K562 (cell line): ENCODE measurements around the gene TEX54. TPM values are rescaled to one million over a fixed set of nuclear protein-coding genes. Genes with fewer than 3 reads are reported as not detected.

Source experiments
- ATAC-seq: fragments of 200-7000 bp; cut with Tn5 transposase; 3 replicates; pipeline ENCODE4 v1.9.1; 2020; ENCODE audit warnings: moderate library complexity
- BruUV-seq: library from RNA; stranded (reverse); fragments of 400-500 nt; replicated peaks from 2 replicates; lab custom pipeline; 2021; lab: Mats Ljungman, UMichigan
- CTCF ChIA-PET: fragments of 300-600 bp; formaldehyde crosslinking; extraction: SDS; loops from one replicate; lab custom pipeline; 2021; ENCODE audit warnings: low intra/inter-chr PET ratio; lab: Yijun Ruan, JAX
- POLR2A ChIA-PET: fragments of 300-600, 350-650 bp; sonication (Branson Sonifier 250); formaldehyde crosslinking; extraction: SDS; loops from one replicate; lab custom pipeline; 2021; ENCODE audit warnings: antibody characterized with exemption, inconsistent platforms; lab: Yijun Ruan, JAX
- DNase-seq, 4 experiments: peaks; one replicate each; pipeline versions ENCODE4 v3.0.0 to v3.0.0-alpha.2; 2011 to 2018; ENCODE audit warnings: low spot score in 3 of 4, mixed read lengths in 3 of 4; ENCODE audit errors: extremely low read depth in 1 of 4
- FAIRE-seq: peaks from 2 replicates; lab custom pipeline; 2011; peaks lifted over from hg19 to GRCh38; lab: Jason Lieb, UNC
- H2AFZ ChIP-seq: 2 replicates; pipeline ENCODE4 v1.6.0; 2011; ENCODE audit warnings: low read depth, low read length, control low read depth, inconsistent platforms
- H3K27ac ChIP-seq: fragments of 200-600 bp; 3 replicates; pipeline ENCODE4 v1.8.0; 2011; ENCODE audit warnings: low read depth, mild to moderate bottlenecking, control low read depth, inconsistent platforms, low read length, moderate library complexity, mixed read lengths; ENCODE audit errors: extremely low read depth
- H3K27me3 ChIP-seq, 2 experiments: fragments of 300-600 bp in 1 of 2; 2 replicates in 1 of 2; 3 replicates in 1 of 2; pipeline versions ENCODE4 v1.6.0 to v1.8.0; 2011; ENCODE audit warnings: inconsistent platforms in 2 of 2, low read length in 2 of 2, mild to moderate bottlenecking in 1 of 2, mixed read lengths in 1 of 2, moderate library complexity in 1 of 2; ENCODE audit not compliant: control insufficient read depth in 2 of 2, insufficient read depth in 2 of 2
- H3K36me3 ChIP-seq: fragments of 300-600 bp; 3 replicates; pipeline ENCODE4 v1.8.0; 2011; ENCODE audit warnings: mild to moderate bottlenecking, low read length, inconsistent platforms; ENCODE audit not compliant: control insufficient read depth, insufficient read depth
- H3K4me1 ChIP-seq, 2 experiments: fragments of 200-600 bp in 1 of 2; replicated peaks in 1 of 2; 2 replicates in 1 of 2; 3 replicates in 1 of 2; pipeline versions ENCODE4 v1.5.1 to v1.8.0; 2011; ENCODE audit warnings: inconsistent platforms in 2 of 2, low read length in 2 of 2, mild to moderate bottlenecking in 1 of 2, mixed read lengths in 1 of 2, moderate library complexity in 1 of 2; ENCODE audit not compliant: control insufficient read depth in 2 of 2, insufficient read depth in 2 of 2
- H3K4me2 ChIP-seq: 2 replicates; pipeline ENCODE4 v1.6.1; 2011; ENCODE audit warnings: low read length, control low read depth, inconsistent platforms, mixed read lengths; ENCODE audit not compliant: insufficient read depth
- H3K4me3 ChIP-seq: fragments of 200-600 bp; sonication (generic), shearing (Covaris generic); 2 replicates; pipeline ENCODE4 v1.5.1; 2016; ENCODE audit warnings: control low read depth, inconsistent platforms
- H3K79me2 ChIP-seq: fragments of 200-600 bp; 3 replicates; pipeline ENCODE4 v1.8.0; 2011; ENCODE audit warnings: low read length, inconsistent platforms; ENCODE audit not compliant: control insufficient read depth, insufficient read depth
- H3K9ac ChIP-seq, 2 experiments: 2 replicates each; pipeline versions ENCODE4 v1.6.0 to v1.6.1; 2011; ENCODE audit warnings: low read depth in 2 of 2, low read length in 2 of 2, control low read depth in 1 of 2, inconsistent platforms in 1 of 2, mild to moderate bottlenecking in 1 of 2, mixed read lengths in 1 of 2; ENCODE audit not compliant: insufficient read depth in 1 of 2
- H3K9me1 ChIP-seq: one replicate; pipeline ENCODE4 v1.6.0; 2011; ENCODE audit warnings: inconsistent platforms, mild to moderate bottlenecking, low read length, moderate library complexity; ENCODE audit not compliant: control insufficient read depth, insufficient read depth
- H3K9me3 ChIP-seq: replicated peaks from 2 replicates; pipeline ENCODE4 v1.5.1; 2011; ENCODE audit warnings: low read depth, low read length, inconsistent platforms; ENCODE audit not compliant: control insufficient read depth, insufficient read depth
- H4K20me1 ChIP-seq: replicated peaks from 2 replicates; pipeline ENCODE4 v1.6.1; 2011; ENCODE audit warnings: low read length, inconsistent platforms, mixed read lengths; ENCODE audit not compliant: control insufficient read depth, insufficient read depth
- BCL6 ChIP-seq: fragments of 250-450 bp; sonication (Bioruptor Pico); IDR thresholded peaks from 2 replicates; pipeline ENCODE4 v1.4.0; 2020
- DACH1 ChIP-seq: fragments of 450-650 bp; IDR thresholded peaks from 2 replicates; pipeline ENCODE4 v1.6.1; 2018; ENCODE audit not compliant: partially characterized antibody
- ELF1 ChIP-seq: fragments of 200-800 bp; sonication (Bioruptor generic); IDR thresholded peaks from 2 replicates; pipeline ENCODE4 v1.6.1; 2016; ENCODE audit warnings: missing genetic modification characterization, missing compliant biosample characterization
- ETS2 ChIP-seq: IDR thresholded peaks from 2 replicates; pipeline ENCODE4 v1.6.1; 2016; ENCODE audit warnings: borderline replicate concordance, missing genetic modification characterization, mild to moderate bottlenecking, moderate library complexity, missing compliant biosample characterization; ENCODE audit not compliant: poor library complexity, severe bottlenecking
- EZH2 ChIP-seq: IDR thresholded peaks from 2 replicates; pipeline ENCODE4 v1.6.1; 2012; ENCODE audit warnings: low read depth, mild to moderate bottlenecking, inconsistent platforms, low read length, borderline replicate concordance
- FOXP4 ChIP-seq: sonication (generic); formaldehyde crosslinking; IDR thresholded peaks from 2 replicates; pipeline ENCODE4 v1.8.0; 2022; ENCODE audit warnings: mild to moderate bottlenecking, missing genetic modification reagents, borderline replicate concordance
- HLTF ChIP-seq: fragments of 450-650 bp; IDR thresholded peaks from 2 replicates; pipeline ENCODE4 v1.6.1; 2016
- ILF3 ChIP-seq: fragments of 450-650 bp; IDR thresholded peaks from 2 replicates; pipeline ENCODE4 v1.6.1; 2018; ENCODE audit warnings: antibody characterized with exemption, mild to moderate bottlenecking, moderate library complexity, borderline replicate concordance
- LARP7 ChIP-seq: fragments of 450-650 bp; IDR thresholded peaks from 2 replicates; pipeline ENCODE4 v1.6.1; 2016
- MECOM ChIP-seq: fragments of 250-450 bp; sonication (Bioruptor Pico); IDR thresholded peaks from 2 replicates; pipeline ENCODE4 v1.8.0; 2022; ENCODE audit warnings: inconsistent platforms
- MIER1 ChIP-seq: fragments of 450-650 bp; IDR thresholded peaks from 2 replicates; pipeline ENCODE4 v1.6.1; 2016; ENCODE audit warnings: antibody characterized with exemption, mild to moderate bottlenecking, low read depth
- TSC22D4 ChIP-seq: fragments of 450-650 bp; IDR thresholded peaks from 2 replicates; pipeline ENCODE4 v1.6.1; 2016; ENCODE audit warnings: missing genetic modification characterization, missing biosample characterization, control low read depth
- UBTF ChIP-seq, 2 experiments: IDR thresholded peaks; 2 replicates each; pipeline ENCODE4 v1.6.1; 2012; ENCODE audit warnings: improper control_type of control experiment in 2 of 2, low read depth in 2 of 2, low read length in 2 of 2, borderline replicate concordance in 1 of 2
- ZHX1 ChIP-seq: fragments of 150-350 bp; conservative IDR thresholded peaks from 2 replicates; pipeline ENCODE4 v1.6.1; 2014; ENCODE audit warnings: low read length
- ZNF280A ChIP-seq: fragments of 450-650 bp; IDR thresholded peaks from 2 replicates; pipeline ENCODE4 v1.6.1; 2018; ENCODE audit warnings: mild to moderate bottlenecking, low read depth; ENCODE audit not compliant: partially characterized antibody
- WGBS: fragments of 100-300 bp; shearing (Covaris generic); methylation state at CpG from one replicate; pipeline ENCODE4 v1.1.6; 2016; ENCODE audit warnings: low coverage, mixed read lengths; ENCODE audit not compliant: insufficient coverage; ENCODE audit errors: missing lambda C conversion rate; 5-methylcytosine and 5-hydroxymethylcytosine counted together
- in situ Hi-C: fragments of 300-500 bp; cut with MboI; formaldehyde crosslinking; loops from 4 replicates; pipeline ENCODE4 v1.15.0; 2018; ENCODE audit warnings: inconsistent platforms, mixed read lengths
- intact Hi-C: fragments of 100-400 bp; cut with micrococcal nuclease; formaldehyde crosslinking; loops from 2 replicates; pipeline ENCODE4 v1.14.2; 2022
- polyA plus RNA-seq, 8 experiments: library from polyadenylated mRNA; depleted of rRNA in 4 of 8; stranded (reverse) in 5 of 8; unstranded in 3 of 8; fragments of >200 nt; fragmentation: Nextera tagmentation in 2 of 8; fragmentation: Illumina TruSeq in 1 of 8; extraction: Ambion mirVana in 2 of 8; extraction: Trizol in 1 of 8; gene quantifications; 2 replicates each; pipeline versions ENCODE4 v1.2.1 to v1.2.3, GENCODE V29; 2011 to 2014; ENCODE audit warnings: inconsistent platforms in 1 of 8, missing spikeins in 1 of 8
- total RNA-seq, 7 experiments: library from RNA; depleted of rRNA in 6 of 7; stranded (reverse); fragments of >200 nt in 6 of 7; fragmentation: Illumina TruSeq in 2 of 7; extraction: Trizol in 2 of 7; gene quantifications; 2 replicates each; pipeline versions ENCODE4 v1.2.1 to v1.2.3, GENCODE V29; 2011 to 2021; ENCODE audit warnings: low replicate concordance in 1 of 7

TEX54 gene
- total and polyA plus RNA-seq, 9 of the 15 experiments (the other 6 are each of a cell fraction or from before 2014, with no cell fraction given): not detected

GRCh38 chr11:62796281-62796680 lies 36.4 kb downstream of the TEX54 start:
- ATAC-seq: no peak
- no TSS peak for BruUV-seq

More at GRCh38 chr11:62796281-62796680, 36.4 kb downstream of the TEX54 start:
- H3K27ac ChIP-seq: no peak overlapping the region
- DNase-seq (no peak), FAIRE-seq (no peak)
- ChIA-PET CTCF (no interaction called here), POLR2A (interaction anchor here (1.1 to 11.4 kb wide), 6 partner anchors 6 to 60 kb away, joined by 3 to 116 read pairs (median 6); no protein-coding TSS in a partner anchor)
- in situ Hi-C loops (no loop called here), intact Hi-C loops (no loop called here)
- no peak overlapping the region for H2AFZ ChIP-seq
- no peaks in the 10 kb centered on the region for H3K9me1 ChIP-seq
- WGBS: 98% methylated on average over 7 of the region's 7 CpGs
- peaks cover 8% of the 10 kb centered on the region for H3K79me2 ChIP-seq
- no peak overlapping the region for H3K4me2 ChIP-seq
- H3K9ac ChIP-seq: no peak overlapping the region
- peaks cover 6 to 12% of the 10 kb centered on the region in 2 experiments; a peak in 4 of 5 replicates for H3K4me1 ChIP-seq
- TF ChIP-seq ILF3 (no peak), FOXP4 (CRISPR knock-in tag) (no peak), MIER1 (no peak), DACH1 (no peak), EZH2 (no peak), ELF1 (no peak), LARP7 (no peak), UBTF (IDR thresholded peaks at IDR 0.05; ENCODE audit: borderline replicate concordance in 1 of 2, low read depth in 2 of 2, low read length in 2 of 2) (no peak), TSC22D4 (tag) (no peak), ETS2 (tag) (no peak), ZHX1 (no peak), ZNF280A (no peak), BCL6 (no peak), MECOM (no peak), HLTF (no peak)
- H3K4me3 ChIP-seq: no peak overlapping the region
- H4K20me1 ChIP-seq: no peaks in the 10 kb centered on the region
- H3K27me3 ChIP-seq: no peaks in the 10 kb centered on the region
- H3K9me3 ChIP-seq: no peaks in the 10 kb centered on the region
- peaks cover 90% of the 10 kb centered on the region for H3K36me3 ChIP-seq
